Adipocyte (in vitro differentiated cells): ENCODE measurements around the gene CHD9NB.

Source experiments
- DNase-seq: peaks from one replicate; pipeline ENCODE4 v3.0.0-alpha.2; 2015; ENCODE audit warnings: low read depth
- H3K27me3 ChIP-seq: replicated peaks from 2 replicates; pipeline ENCODE4 v1.7.0; 2013; ENCODE audit warnings: mild to moderate bottlenecking, low read length, moderate library complexity; ENCODE audit not compliant: control insufficient read depth, insufficient read depth
- H3K36me3 ChIP-seq: 2 replicates; pipeline ENCODE4 v1.7.0; 2013; ENCODE audit warnings: low read length, mild to moderate bottlenecking, moderate library complexity; ENCODE audit not compliant: control insufficient read depth, insufficient read depth, severe bottlenecking
- H3K4me1 ChIP-seq: 2 replicates; pipeline ENCODE4 v1.7.0; 2013; ENCODE audit warnings: mild to moderate bottlenecking, low read length, moderate library complexity; ENCODE audit not compliant: control insufficient read depth, insufficient read depth
- H3K4me3 ChIP-seq: 2 replicates; pipeline ENCODE4 v1.7.0; 2013; ENCODE audit warnings: mild to moderate bottlenecking, low read length, moderate library complexity
- H3K9ac ChIP-seq: 2 replicates; pipeline ENCODE4 v1.7.0; 2013; ENCODE audit warnings: mild to moderate bottlenecking, low read length, moderate library complexity
- H3K9me3 ChIP-seq: 2 replicates; pipeline ENCODE4 v1.7.0; 2013; ENCODE audit warnings: mild to moderate bottlenecking, low read length, moderate library complexity; ENCODE audit not compliant: control insufficient read depth

CHD9NB gene

DNA sequence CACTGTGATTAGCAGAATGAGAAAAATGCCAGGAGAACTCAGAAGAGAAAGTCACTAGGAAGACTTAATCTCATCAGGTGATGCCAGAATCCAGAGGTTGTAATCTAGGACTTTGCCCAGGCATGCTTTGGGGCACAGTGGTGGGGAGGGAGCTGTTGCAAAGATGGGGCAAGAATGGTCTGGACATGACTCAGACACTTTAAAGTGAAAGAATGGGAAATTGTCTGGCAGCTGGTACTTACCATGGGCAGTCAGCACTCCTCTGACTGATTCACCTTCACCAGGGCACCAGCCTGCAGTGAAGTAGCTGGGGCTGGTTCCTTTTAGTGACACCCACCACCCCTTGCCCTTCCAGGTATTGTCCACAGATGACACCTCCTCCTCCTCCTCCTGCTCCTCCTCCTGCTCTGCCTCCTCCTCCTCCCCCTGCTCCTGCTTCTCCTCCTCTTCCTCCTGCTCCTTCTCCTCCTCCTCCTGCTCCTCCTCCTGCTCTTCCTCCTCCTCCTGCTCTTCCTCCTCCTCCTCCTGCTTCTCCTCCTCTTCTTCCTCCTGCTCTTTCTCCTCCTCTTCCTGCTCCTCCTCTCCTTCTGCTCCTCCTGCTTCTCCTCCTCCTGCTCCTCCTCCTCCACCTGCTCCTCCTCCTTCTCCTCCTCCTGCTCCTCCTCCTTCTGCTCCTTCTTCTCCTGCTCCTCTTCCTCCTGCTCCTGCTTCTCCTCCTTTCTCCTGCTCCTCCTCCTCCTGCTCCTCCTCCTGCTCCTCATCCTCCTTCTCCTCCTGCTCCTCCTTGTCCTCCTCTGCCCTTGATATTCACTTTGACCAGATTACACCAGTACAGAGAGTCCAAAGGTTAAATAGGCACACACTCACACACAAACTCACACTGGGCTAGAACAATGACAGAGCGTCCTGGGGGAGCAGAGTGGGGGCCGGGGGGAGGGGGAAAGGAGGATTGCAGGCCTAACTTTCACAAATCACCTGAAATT, at the start of gene CHD9NB:
Gene CHD9NB, minus strand, starts transcription at position 379 of the 983 bp plus-strand sequence. CDS start 8,739 bp downstream, outside the sequence.
- DNase-seq: peak; percentile 96
- peak within 1 kb of the TSS; percentile 95 for H3K9ac ChIP-seq
- peaks cover 40% of the 10 kb centered on the region for H3K4me1 ChIP-seq
- H3K9me3 ChIP-seq: no peaks in the 10 kb centered on the region
- no peaks in the 10 kb centered on the region for H3K36me3 ChIP-seq
- H3K27me3 ChIP-seq: no peaks in the 10 kb centered on the region
- H3K4me3 ChIP-seq: peak within 1 kb of the TSS; percentile 65

- Histone ChIP-seq H3K36me3 (peaks cover under 1% of the 10 kb centered on the region), H3K4me1 (peaks cover 26% of the 10 kb centered on the region), H3K27me3 (no peaks in the 10 kb centered on the region), H3K9ac (peak overlapping the region; percentile 87), H3K9me3 (no peaks in the 10 kb centered on the region), H3K4me3 (no peak overlapping the region)
- no peak for DNase-seq
Measured at GRCh38 chr16:53100889-53101288, 48.2 kb upstream of the CHD9NB start.

DNA sequence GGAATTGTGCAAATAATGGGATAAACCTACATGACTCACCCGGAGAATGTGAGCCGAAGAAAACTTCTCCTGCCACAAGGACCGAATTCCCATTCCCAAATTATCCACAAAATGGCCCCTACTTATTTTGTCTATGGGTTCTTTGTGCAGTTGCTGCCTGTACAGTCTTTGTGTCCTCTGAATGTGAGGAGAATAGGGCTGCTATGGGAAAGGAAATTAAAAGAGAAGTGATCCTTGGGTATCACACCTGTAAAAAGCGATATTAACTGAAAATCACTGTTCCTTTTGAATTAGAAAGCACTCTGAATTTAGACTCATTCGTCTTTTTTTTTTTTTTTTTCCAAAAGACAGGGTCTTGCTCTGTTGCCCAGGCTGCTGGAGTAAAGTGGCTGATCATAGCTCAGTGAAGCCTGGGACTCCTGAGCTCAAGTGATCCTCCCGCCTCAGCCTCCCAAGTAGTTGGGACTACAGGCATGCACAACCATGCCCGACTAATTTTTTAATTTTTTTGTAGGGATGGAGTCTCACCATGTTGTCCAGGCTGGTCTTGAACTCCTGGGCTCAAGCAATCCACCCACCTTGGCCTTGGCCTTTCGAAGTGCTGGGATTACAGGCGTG, 47.5 kb upstream of the CHD9NB start:
- Histone ChIP-seq H3K27me3 (no peaks in the 10 kb centered on the region), H3K4me1 (peaks cover 26% of the 10 kb centered on the region), H3K9me3 (no peaks in the 10 kb centered on the region), H3K36me3 (no peaks in the 10 kb centered on the region), H3K4me3 (peak overlapping the region; percentile 81), H3K9ac (peak overlapping the region; percentile 87)
- no peak for DNase-seq

- peak overlapping the region; percentile 81 for H3K4me3 ChIP-seq
- peak; percentile 92 for DNase-seq
Measured at GRCh38 chr16:53099318-53100130, 46.8 kb upstream of the CHD9NB start.

DNA sequence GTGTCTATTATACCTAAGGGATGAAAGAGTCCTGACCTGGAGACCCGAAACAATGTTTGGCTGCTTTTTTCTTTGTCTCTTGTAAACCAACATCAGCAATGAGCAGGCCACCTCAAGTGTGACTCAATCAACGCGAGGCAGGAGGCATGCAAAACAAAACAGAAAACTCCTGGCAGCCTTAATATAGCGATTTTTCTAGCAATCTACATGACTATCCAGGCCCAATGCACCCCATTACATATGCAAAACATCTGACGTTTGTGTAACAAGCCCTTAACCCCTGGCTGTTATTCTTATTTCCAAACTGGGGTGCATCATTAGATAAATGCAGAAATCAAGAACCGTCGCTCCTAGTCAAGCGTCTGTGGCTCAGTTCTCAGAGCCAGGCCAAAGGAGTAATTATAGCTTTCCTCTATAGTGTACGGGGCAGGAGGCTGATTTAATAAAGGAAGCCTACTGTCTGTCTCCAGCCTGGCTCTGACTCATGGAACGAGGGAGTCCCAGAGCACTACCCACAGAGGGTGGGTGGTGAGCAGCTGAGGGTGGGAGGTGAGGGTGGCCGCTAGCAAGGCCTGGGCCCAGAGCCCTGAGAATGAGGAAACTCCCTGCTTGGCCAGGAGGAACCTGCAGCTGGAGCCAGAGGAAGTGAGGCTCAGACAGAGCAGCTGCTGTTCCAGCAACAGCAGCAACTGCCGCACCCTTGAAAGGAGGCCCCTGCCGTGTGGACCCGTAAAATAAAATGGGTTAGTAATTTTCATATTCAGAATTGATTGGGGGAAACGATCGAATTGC, 46.0 kb upstream of the CHD9NB start:
- H3K36me3 ChIP-seq: no peaks in the 10 kb centered on the region
- H3K9me3 ChIP-seq: no peaks in the 10 kb centered on the region
- H3K27me3 ChIP-seq: no peaks in the 10 kb centered on the region
- peak overlapping the region; percentile 87 for H3K9ac ChIP-seq
- DNase-seq: peak; percentile 90
- H3K4me3 ChIP-seq: peak overlapping the region; percentile 81
- peaks cover 42% of the 10 kb centered on the region for H3K4me1 ChIP-seq

More at GRCh38 chr16:53099318-53100130, 46.8 kb upstream of the CHD9NB start:
- no peaks in the 10 kb centered on the region for H3K36me3 ChIP-seq
- peak overlapping the region; percentile 87 for H3K9ac ChIP-seq
- peaks cover 34% of the 10 kb centered on the region for H3K4me1 ChIP-seq
- no peaks in the 10 kb centered on the region for H3K27me3 ChIP-seq
- H3K9me3 ChIP-seq: no peaks in the 10 kb centered on the region

DNA sequence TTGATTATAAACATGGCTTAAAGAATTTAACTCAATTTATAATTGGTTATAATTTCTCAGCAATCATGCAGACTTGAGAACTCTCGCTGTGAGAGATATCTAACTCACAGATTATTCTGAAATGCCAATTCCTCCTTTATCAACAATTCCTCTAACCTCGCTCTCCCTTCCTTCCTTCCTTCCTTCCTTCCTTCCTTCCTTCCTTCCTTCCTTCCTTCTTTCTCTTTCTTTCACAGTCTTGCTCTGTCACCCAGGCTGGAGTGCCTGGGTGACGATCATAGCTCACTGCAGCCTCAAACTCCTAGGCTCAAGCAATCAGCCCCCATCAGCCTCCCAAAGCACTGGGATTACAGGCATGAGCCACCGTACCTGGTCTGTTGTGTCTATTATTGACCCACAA, 44.5 kb upstream of the CHD9NB start:
- Histone ChIP-seq H3K4me1 (peaks cover 56% of the 10 kb centered on the region), H3K9ac (no peak overlapping the region), H3K9me3 (no peaks in the 10 kb centered on the region), H3K27me3 (no peaks in the 10 kb centered on the region), H3K36me3 (no peaks in the 10 kb centered on the region), H3K4me3 (no peak overlapping the region)
- no peak for DNase-seq

GRCh38 chr16:53094013-53094630, 41.4 kb upstream of the CHD9NB start:
- H3K36me3 ChIP-seq: no peaks in the 10 kb centered on the region
- H3K4me3 ChIP-seq: no peak overlapping the region
- DNase-seq: no peak

GRCh38 chr16:53093162-53093744, 40.6 kb upstream of the CHD9NB start:
- H3K9ac ChIP-seq: no peak overlapping the region
- no peaks in the 10 kb centered on the region for H3K36me3 ChIP-seq
- H3K27me3 ChIP-seq: no peaks in the 10 kb centered on the region
- no peak overlapping the region for H3K4me3 ChIP-seq
- no peak for DNase-seq
- no peaks in the 10 kb centered on the region for H3K9me3 ChIP-seq
- H3K4me1 ChIP-seq: peaks cover 59% of the 10 kb centered on the region

More at GRCh38 chr16:53094013-53094630, 41.4 kb upstream of the CHD9NB start:
- Histone ChIP-seq H3K27me3 (no peaks in the 10 kb centered on the region), H3K9me3 (no peaks in the 10 kb centered on the region), H3K9ac (peak overlapping the region; percentile 28), H3K4me1 (peaks cover 66% of the 10 kb centered on the region)

DNA sequence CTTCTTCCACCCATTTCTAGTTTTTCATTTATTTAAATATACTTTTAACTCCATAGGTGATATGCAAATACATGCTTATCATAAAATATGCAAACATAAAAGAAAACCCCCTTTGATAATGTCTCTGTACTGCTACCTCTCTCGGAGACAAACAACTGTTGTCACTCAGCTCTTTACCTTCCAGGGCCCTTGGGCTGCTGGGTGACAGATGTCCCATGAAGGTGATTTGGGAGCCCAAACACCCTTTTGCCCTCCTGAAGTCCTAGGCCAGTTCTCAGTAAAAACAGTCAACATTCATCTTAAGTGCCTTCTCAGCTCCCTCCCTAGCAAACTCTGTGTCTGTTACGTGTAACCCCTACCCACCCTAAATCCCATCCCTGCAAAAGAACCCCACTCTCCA, 39.6 kb upstream of the CHD9NB start:
- Histone ChIP-seq H3K36me3 (no peaks in the 10 kb centered on the region), H3K4me1 (peaks cover 63% of the 10 kb centered on the region), H3K4me3 (peak overlapping the region; percentile 49), H3K27me3 (no peaks in the 10 kb centered on the region), H3K9me3 (no peaks in the 10 kb centered on the region), H3K9ac (peak overlapping the region; percentile 70)
- no peak for DNase-seq
